D721Med (cell line): ENCODE results near the gene NFATC2.

Source experiments
- DNase-seq: peaks from one replicate; pipeline ENCODE4 v3.0.0; 2011; ENCODE audit warnings: low spot score; ENCODE audit not compliant: insufficient read length
- FAIRE-seq: peaks from 2 replicates; lab custom pipeline; 2011; peaks lifted over from hg19 to GRCh38; lab: Jason Lieb, UNC
- CTCF ChIP-seq: IDR thresholded peaks from 2 replicates; pipeline ENCODE4 v1.5.1; 2012; ENCODE audit warnings: mild to moderate bottlenecking, control low read depth; ENCODE audit not compliant: insufficient read depth; ENCODE audit errors: missing control alignments

NFATC2 gene

GRCh38 chr20:51385646-51386530, 156.6 kb downstream of the NFATC2 start:
- peak; percentile 17 for TF ChIP-seq CTCF
- FAIRE-seq (no peak), DNase-seq (no peak)

DNA sequence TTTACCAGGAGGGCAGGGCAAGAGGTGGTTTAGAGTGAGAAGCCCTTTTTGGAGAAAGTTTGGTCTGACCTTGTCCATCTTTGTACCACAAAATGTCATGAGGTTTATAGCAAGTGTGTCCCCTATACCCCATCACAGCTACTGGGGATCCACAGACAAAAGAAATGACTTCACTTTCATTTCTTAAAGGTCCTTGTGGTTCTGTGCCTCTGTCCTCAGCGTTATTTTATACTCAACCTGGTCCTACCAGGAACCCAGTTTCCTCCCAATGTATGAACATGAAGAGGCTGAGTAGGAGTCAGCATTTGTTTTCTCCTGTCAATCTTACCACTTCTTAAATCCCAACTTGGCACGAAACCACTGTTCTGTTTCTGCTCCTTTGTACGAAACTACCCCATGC, 157.6 kb downstream of the NFATC2 start:
- TF ChIP-seq CTCF, result no peak
- FAIRE-seq (no peak), DNase-seq (no peak)

DNA sequence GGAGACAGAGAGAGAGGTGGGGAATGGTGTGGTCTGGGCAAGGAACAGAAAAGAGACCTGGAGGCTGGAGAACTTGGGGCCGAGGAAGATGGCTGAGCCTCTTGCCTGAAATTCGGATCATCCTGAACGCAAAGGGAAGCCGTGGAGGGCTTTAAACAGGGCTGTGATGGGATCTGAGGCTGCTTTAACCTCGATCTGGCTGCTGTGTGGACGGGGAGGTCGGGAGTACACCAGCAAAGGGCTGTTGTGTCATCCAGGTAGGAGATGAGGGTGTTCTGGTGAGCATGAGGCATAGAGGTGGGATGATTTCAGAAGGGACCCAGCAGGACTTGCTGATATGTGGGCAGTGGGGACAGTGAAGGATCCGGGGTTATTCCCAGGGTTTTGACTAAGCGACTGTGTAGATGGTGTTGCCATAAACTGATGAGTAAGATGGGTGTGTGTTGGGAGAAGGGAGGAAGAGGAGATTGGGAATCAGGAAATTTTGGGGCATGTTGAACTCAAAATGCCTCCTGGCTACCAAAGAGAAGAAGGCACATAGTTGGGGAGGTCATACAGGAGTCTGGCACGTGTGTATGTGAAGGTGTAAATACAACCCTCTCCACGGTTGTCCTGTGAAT, 158.5 kb downstream of the NFATC2 start:
- no peak for TF ChIP-seq CTCF
- FAIRE-seq (no peak), DNase-seq (no peak)

DNA sequence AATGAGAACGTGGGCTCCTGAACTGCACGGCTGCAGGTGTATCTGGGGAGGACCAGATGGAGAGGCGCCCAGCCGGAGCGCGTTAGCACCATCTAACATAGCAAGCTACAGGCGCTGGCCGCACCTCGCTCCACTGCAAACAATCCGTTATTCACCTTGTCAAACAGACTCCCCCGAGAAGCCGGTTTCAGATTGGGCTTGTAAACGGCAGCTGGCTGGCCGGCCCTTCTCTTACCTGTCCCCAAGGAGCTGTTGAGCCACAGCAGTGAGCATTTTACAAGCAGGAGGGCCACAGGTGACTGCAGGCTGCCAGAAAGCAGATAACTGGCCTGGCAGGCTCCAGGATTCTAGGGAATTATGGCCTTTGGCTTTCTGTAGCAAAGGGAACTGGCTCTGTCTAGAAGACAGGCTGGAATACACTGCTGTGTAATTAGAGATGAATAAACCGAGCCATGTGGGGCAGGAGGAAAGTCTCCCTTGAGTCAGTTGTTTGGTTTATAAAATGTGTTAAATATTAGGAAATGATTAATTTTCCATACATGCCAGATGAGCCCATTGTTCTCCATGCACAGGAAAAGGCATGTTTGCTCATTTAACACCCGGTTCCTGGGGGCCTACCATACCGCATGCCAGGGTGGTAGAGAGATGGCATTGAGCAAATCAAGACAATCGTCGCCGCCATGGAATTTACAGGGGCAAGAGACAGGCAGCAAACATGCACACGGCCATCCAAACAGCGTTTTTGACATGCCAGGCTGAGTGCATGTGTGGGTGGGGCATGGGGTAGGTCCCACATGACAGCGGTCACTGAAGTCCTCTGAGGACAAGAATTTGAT, 159.3 kb downstream of the NFATC2 start:
- FAIRE-seq (no peak), DNase-seq (no peak)
- no peak for TF ChIP-seq CTCF

DNA sequence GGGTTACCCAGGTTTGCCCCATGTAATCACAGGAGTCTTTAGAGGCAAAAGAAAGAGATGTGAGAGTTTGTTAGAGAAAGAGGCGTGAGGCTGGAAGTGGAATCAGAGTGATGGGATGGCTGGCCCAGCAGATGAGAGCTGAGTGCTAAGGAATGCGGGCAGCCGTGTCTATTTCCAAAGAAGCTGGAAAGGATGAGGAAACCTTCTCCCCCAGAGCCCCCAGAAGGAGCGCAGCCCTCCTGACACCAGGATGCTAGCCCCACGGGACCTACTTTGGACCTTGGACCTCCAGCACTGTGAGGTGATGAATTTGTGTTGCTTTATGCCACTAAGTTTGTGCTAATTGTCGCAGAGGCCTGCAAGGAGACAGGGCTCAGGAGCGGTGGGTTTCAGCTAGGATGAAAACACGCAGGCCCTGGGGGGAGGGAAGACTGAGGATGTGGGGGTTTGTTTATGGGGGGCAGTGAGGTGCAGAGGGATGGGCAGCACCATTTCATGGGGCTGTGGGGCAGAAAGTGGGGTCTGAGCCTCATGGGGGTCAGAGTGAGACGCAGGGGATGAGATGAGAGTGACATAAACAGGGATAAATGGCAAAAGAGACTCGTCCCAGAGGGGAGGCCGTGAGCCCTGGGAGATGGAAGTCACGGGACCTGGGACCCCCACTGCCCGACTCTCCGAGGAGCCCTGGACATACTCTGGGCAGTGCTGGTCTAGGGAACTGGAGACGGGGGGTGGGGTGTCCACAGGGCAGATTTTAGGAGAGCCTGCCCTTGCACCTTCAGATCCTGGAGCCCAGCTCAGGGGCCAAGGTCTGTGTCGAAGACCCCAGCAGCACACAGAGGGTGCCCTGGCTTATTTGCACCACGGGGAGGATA, 160.2 kb downstream of the NFATC2 start:
- DNase-seq (no peak), FAIRE-seq (no peak)
- TF ChIP-seq CTCF, result no peak

GRCh38 chr20:51381557-51381956, 161.0 kb downstream of the NFATC2 start:
- FAIRE-seq, result no peak

More at GRCh38 chr20:51381557-51381956, 161.0 kb downstream of the NFATC2 start:
- no peak for TF ChIP-seq CTCF
- DNase-seq, result no peak
